BJ (cell line): Measurements from ENCODE around the gene ICAM4. TPM values are rescaled to one million over a fixed set of nuclear protein-coding genes. Genes with fewer than 3 reads are reported as not detected.

ENCODE experiments used
- CTCF ChIA-PET: fragments of 350-600 bp; formaldehyde crosslinking; extraction: SDS; loops from one replicate; lab custom pipeline; 2021; ENCODE audit warnings: antibody characterized with exemption, inconsistent platforms; lab: Yijun Ruan, JAX
- POLR2A ChIA-PET: fragments of 300-600 bp; sonication (Branson Sonifier 250); formaldehyde crosslinking; extraction: SDS; loops from one replicate; lab custom pipeline; 2021; ENCODE audit warnings: antibody characterized with exemption; lab: Charles Lee
- DNase-seq: peaks from one replicate; pipeline ENCODE4 v3.0.0-alpha.2; 2011; ENCODE audit warnings: low read depth
- H3K27me3 ChIP-seq: 2 replicates; pipeline ENCODE4 v1.6.0; 2011; ENCODE audit warnings: low read length; ENCODE audit not compliant: control insufficient read depth, insufficient read depth
- H3K36me3 ChIP-seq: 2 replicates; pipeline ENCODE4 v1.5.1; 2011; ENCODE audit warnings: low read length; ENCODE audit not compliant: control insufficient read depth, insufficient read depth
- H3K4me3 ChIP-seq: 2 replicates; pipeline ENCODE4 v1.5.1; 2011; ENCODE audit warnings: low read depth, mild to moderate bottlenecking, control low read depth, low read length
- CTCF ChIP-seq: IDR thresholded peaks from 2 replicates; pipeline ENCODE4 v1.5.1; 2011; ENCODE audit warnings: low read depth, mild to moderate bottlenecking, control low read depth, inconsistent platforms, low read length, moderate library complexity; ENCODE audit not compliant: insufficient read depth
- polyA plus RNA-seq: library from polyadenylated mRNA; depleted of rRNA; stranded (reverse); fragments of >200 nt; gene quantifications from 2 replicates; pipeline ENCODE4 v1.2.3, GENCODE V29; 2011

ICAM4 gene
- polyA plus RNA-seq, 1 experiment, result 1.5 TPM

DNA sequence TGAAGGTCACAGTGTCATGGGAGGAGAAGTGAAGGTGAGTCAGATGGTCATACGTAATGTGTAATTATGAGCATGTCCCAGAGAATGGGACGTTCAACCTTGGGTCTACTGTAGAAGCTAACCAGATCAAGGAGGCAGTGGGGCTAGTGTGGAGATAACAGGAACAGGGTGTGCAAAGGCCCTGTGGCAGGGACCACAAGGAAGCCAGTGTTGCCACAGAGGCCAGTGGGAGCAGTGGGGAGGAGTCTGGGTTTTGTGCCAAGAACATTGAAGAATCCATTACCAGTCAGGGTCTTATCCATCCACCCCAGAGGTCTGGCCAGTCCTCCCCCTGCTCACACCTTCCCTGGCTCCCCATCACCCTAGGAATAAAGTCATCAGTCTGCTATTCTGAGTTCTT, 31.4 kb upstream of the ICAM4 start:
- DNase-seq, result no peak
- CTCF ChIA-PET, result interaction anchor here (0.6 kb wide), 1 partner anchor 159 kb away, joined by 3 read pairs; no protein-coding TSS in a partner anchor
- H3K4me3 ChIP-seq, result no peak overlapping the region
- TF ChIP-seq CTCF, result no peak
- POLR2A ChIA-PET, result no interaction called here
- H3K36me3 ChIP-seq, result peaks cover 23% of the 10 kb centered on the region
- H3K27me3 ChIP-seq, result no peaks in the 10 kb centered on the region

DNA sequence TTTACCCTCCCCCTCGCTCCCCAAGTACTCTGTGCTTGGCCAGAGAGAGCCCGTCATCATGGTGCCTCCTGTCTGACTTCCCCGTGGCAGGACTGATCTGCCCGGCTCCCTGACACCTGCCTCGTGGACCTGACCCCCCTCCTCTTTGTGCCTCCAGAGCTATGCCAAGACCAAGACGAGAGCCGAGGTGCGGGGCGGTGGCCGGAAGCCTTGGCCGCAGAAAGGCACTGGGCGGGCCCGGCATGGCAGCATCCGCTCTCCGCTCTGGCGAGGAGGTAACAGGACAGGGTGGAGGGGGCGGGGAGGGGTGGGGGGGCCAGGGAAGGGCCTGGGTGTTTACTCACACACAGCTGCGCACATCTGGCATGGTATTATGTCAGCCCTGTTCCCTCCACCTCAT, 30.2 kb upstream of the ICAM4 start:
- no peak overlapping the region for H3K4me3 ChIP-seq
- TF ChIP-seq CTCF, result no peak
- POLR2A ChIA-PET, result no interaction called here
- CTCF ChIA-PET, result interaction anchor here (0.6 to 7.8 kb wide), 4 partner anchors 14 to 1353 kb away, joined by 3 to 86 read pairs (median 60); partner anchors contain the start of gene ICAM1
- H3K36me3 ChIP-seq, result peaks cover 23% of the 10 kb centered on the region
- DNase-seq, result no peak
- no peaks in the 10 kb centered on the region for H3K27me3 ChIP-seq

GRCh38 chr19:10256970-10257615, 29.7 kb upstream of the ICAM4 start:
- no peak overlapping the region for H3K4me3 ChIP-seq
- POLR2A ChIA-PET, result no interaction called here
- CTCF ChIA-PET, result interaction anchor here (0.6 to 7.8 kb wide), 5 partner anchors 14 to 1352 kb away, joined by 3 to 86 read pairs (median 53); partner anchors contain the start of gene ICAM1
- H3K27me3 ChIP-seq, result no peaks in the 10 kb centered on the region
- DNase-seq, result no peak
- no peak for TF ChIP-seq CTCF
- H3K36me3 ChIP-seq, result peaks cover 23% of the 10 kb centered on the region

GRCh38 chr19:10258080-10258710, 28.6 kb upstream of the ICAM4 start:
- TF ChIP-seq CTCF, result no peak
- POLR2A ChIA-PET, result interaction anchor here (0.6 kb wide), 1 partner anchor 14 kb away, joined by 5 read pairs; no protein-coding TSS in a partner anchor
- DNase-seq, result no peak
- CTCF ChIA-PET, result interaction anchor here (0.6 to 7.8 kb wide), 30 partner anchors 8 to 328 kb away, joined by 3 to 86 read pairs (median 4); partner anchors contain the start of genes ICAM1, ICAM5 and TYK2
- no peaks in the 10 kb centered on the region for H3K27me3 ChIP-seq
- peaks cover 23% of the 10 kb centered on the region for H3K36me3 ChIP-seq
- H3K4me3 ChIP-seq, result no peak overlapping the region
